Astrocyte (in vitro differentiated cells and primary cell): ENCODE measurements around the gene GSG1L.

Experiments
- EZH2 ChIP-seq: IDR thresholded peaks from 2 replicates; pipeline ENCODE4 v1.6.1; 2012; ENCODE audit warnings: mild to moderate bottlenecking, low read length, inconsistent platforms; ENCODE audit not compliant: insufficient read depth
- TF ChIP-seq, protein P1 (sequence below): IDR thresholded peaks from 2 replicates; pipeline ENCODE4 v1.5.1; 2011; ENCODE audit warnings: low read depth, mild to moderate bottlenecking, inconsistent platforms, low read length, moderate library complexity; ENCODE audit not compliant: insufficient read depth

DNA sequence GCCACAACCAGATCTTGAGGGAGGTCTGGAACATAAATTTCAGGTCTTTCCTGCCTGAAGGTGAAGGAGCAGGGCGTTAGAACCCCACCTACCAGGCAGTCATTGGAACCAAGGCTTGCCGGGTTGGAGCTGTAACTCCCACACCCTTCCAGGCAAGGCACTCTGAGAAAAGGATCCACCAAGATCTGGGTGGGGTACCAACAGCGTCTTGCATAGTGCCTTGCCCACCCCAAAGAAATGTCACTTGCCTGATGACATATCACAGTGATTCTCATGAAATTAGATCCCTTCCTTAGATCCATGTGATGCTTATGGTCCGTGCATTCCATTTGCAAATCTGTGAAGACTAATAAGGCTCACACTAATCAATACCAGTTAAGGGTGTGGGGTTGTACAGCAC, 312.3 kb downstream of the GSG1L start:
- TF ChIP-seq, protein P1, sequence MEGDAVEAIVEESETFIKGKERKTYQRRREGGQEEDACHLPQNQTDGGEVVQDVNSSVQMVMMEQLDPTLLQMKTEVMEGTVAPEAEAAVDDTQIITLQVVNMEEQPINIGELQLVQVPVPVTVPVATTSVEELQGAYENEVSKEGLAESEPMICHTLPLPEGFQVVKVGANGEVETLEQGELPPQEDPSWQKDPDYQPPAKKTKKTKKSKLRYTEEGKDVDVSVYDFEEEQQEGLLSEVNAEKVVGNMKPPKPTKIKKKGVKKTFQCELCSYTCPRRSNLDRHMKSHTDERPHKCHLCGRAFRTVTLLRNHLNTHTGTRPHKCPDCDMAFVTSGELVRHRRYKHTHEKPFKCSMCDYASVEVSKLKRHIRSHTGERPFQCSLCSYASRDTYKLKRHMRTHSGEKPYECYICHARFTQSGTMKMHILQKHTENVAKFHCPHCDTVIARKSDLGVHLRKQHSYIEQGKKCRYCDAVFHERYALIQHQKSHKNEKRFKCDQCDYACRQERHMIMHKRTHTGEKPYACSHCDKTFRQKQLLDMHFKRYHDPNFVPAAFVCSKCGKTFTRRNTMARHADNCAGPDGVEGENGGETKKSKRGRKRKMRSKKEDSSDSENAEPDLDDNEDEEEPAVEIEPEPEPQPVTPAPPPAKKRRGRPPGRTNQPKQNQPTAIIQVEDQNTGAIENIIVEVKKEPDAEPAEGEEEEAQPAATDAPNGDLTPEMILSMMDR = no peak
- TF ChIP-seq EZH2 = no peak
